ENCODE measurements around the gene CLIC3.

CLIC3 gene

GRCh38 chr9:136968333-136969127 is 27.8 kb downstream of the CLIC3 start:
- no peak for TF ChIP-seq CTCF (conservative IDR thresholded peaks at IDR 0.05; ENCODE audit: low read length)
- DNase-seq (ENCODE audit: low read depth), result no peak
- H3K4me3 ChIP-seq (ENCODE audit: low read length), result no peak overlapping the region

GRCh38 chr9:136965771-136966484 is 30.4 kb downstream of the CLIC3 start:
- DNase-seq (ENCODE audit: low read depth), result no peak
- no peak for TF ChIP-seq CTCF (conservative IDR thresholded peaks at IDR 0.05; ENCODE audit: low read length)
- H3K4me3 ChIP-seq (ENCODE audit: low read length), result no peak overlapping the region

- H3K4me3 ChIP-seq (ENCODE audit: low read length), result no peak overlapping the region
Observed at GRCh38 chr9:136964833-136965422, 31.4 kb downstream of the CLIC3 start.

GRCh38 chr9:136964171-136964689 is 32.1 kb downstream of the CLIC3 start:
- no peak for TF ChIP-seq CTCF (conservative IDR thresholded peaks at IDR 0.05; ENCODE audit: low read length)
- DNase-seq (ENCODE audit: low read depth), result no peak
- no peak overlapping the region for H3K4me3 ChIP-seq (ENCODE audit: low read length)

More at GRCh38 chr9:136964833-136965422, 31.4 kb downstream of the CLIC3 start:
- TF ChIP-seq CTCF (conservative IDR thresholded peaks at IDR 0.05; ENCODE audit: low read length), result no peak
- no peak for DNase-seq (ENCODE audit: low read depth)

- DNase-seq (ENCODE audit: low read depth), result no peak
- no peak for TF ChIP-seq CTCF (conservative IDR thresholded peaks at IDR 0.05; ENCODE audit: low read length)
- H3K4me3 ChIP-seq (ENCODE audit: low read length), result no peak overlapping the region
Observed at GRCh38 chr9:136963751-136964150, 32.6 kb downstream of the CLIC3 start.

GRCh38 chr9:136963341-136963740 is 33.0 kb downstream of the CLIC3 start:
- DNase-seq (ENCODE audit: low read depth), result no peak

More at GRCh38 chr9:136963341-136963740, 33.0 kb downstream of the CLIC3 start:
- no peak for TF ChIP-seq CTCF (conservative IDR thresholded peaks at IDR 0.05; ENCODE audit: low read length)
- H3K4me3 ChIP-seq (ENCODE audit: low read length), result no peak overlapping the region
